Measurements from ENCODE around the gene KERA.

Gene KERA

GRCh38 chr12:91009319-91009950 lies 48.4 kb downstream of the KERA start:
- no peak for DNase-seq (ENCODE audit: low read depth)

DNA sequence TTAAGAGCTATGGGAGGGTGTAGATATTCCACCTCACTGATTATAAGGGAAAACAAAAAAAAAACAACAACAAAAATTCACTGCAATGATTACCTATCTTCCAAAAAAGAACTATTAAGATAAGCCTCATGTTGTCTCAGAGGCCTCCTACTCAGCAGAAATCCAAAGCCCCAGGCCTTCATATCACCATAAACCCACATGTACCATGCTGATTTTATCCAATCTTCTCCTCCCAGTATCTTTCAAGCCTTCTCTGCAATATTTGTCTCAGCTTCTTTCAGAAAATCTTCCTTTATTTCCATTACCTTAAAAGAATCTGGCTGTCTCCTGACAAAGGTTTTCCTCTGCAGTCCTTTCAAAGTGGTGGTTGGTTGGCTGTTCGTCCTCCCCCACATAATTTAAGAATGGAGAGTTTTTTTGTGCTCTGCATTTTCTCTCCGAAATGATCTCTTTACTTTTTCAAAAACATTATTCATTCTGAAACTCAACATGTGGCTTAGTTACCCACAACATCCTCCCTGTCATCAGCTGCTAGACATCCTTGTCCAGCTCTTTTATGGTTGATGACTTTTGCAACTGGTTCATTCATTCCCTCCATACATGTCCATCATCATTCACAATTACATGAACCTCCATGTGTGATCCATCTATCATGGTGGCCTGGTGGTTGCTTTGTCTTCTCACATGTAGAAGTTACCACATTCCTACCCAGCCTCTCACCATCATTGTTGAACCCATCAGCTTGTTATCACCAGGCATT lies 50.1 kb downstream of the KERA start:
- no peak for DNase-seq (ENCODE audit: low read depth)

GRCh38 chr12:91004872-91005271 lies 53.0 kb downstream of the KERA start, which contains the start of gene EPYC:
Gene EPYC (minus strand): TSS chr12:91004972. CDS start chr12:91002565, 2,407 bp downstream.
- DNase-seq (ENCODE audit: low read depth) = no peak

- no peak for DNase-seq (ENCODE audit: low read depth)
These were observed 54.1 kb downstream of the KERA start for GRCh38 chr12:91003737-91004136.

GRCh38 chr12:91001306-91001705 lies 56.5 kb downstream of the KERA start:
- DNase-seq (ENCODE audit: low read depth) = no peak
